GM19395 (cell line): Measurements from ENCODE around the gene EFEMP2.

Source experiments
- ATAC-seq: cut with Tn5 transposase; IDR thresholded peaks from one replicate; pipeline ENCODE4 v1.9.1; 2021; ENCODE audit warnings: mild to moderate bottlenecking, moderate library complexity; ENCODE audit not compliant: unreplicated experiment

The EFEMP2 gene

DNA sequence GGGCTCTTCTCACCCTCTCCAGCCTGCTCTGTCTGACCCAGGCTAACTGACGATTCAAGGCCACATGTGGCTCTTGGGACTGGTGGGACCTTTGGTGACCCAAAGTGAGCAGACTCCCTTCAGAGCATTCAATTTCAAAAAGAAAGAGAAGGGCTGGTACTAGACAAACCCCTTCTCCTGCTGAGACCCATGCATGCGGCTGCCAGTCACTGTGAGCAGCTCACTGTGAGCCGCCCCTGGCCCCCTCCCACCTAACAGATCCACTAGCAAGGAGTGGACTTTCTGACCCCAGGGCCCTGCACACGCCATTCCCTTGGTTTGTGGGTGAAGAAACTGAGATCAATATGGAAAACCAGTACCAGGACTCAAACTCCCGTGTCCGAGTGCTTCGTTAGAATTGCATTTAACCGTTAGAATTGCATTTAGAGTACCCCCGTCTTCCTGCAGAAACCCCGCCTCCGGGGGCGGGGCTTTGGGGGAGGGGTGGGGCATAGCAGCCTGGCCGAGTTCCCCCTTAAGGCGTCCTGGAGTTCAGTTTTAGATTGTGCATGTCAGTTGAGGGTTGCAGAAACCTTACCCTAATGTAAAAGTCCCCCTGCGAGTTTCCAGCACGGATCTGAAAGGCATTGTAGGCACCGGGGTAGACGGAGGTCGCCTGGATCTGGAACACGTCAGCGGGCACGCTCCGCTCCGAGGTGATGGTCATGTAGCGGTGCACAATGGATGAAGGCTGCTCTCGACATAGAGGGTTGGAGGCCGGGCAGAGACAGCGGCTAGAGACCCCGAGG is 5.1 kb downstream of the EFEMP2 start:
- ATAC-seq: no peak

DNA sequence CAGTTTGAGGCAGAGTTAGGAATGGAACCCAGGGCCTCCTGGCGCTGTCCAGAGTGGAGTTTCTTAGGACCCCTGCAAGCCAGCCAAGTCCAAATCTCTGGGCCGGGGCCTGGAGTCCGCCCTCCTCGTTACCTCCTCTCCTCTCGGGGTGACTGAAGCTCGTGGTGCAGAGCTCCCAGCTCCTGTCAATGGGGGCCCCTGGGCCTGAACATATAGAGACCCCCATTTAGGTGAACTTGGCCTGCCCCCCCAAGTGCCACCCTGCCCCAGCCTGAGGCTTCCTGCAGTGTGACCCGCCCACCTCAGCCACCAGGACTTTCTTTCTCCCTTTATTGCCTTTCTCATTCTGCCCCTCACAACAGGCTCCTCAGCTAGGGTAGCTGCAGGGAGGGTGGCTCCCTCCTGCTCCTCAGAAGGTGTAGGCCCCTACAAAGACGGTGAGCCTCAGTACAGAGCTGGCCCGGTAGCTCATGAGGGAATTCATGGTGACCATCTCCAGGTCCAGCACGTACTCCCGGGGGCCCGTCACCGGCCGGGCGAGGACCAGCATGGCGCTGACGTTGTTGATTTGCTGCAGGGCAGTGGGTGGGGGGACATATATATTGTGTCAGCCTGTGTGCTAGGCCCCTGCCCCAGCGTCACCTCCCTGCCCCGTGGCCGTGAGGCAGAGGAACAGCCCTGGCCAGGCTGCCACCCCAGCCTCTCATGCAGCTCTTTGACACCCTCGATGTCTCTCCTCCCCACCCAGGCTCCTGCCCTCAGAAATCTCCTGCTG is 5.9 kb downstream of the EFEMP2 start:
- no peak for ATAC-seq

DNA sequence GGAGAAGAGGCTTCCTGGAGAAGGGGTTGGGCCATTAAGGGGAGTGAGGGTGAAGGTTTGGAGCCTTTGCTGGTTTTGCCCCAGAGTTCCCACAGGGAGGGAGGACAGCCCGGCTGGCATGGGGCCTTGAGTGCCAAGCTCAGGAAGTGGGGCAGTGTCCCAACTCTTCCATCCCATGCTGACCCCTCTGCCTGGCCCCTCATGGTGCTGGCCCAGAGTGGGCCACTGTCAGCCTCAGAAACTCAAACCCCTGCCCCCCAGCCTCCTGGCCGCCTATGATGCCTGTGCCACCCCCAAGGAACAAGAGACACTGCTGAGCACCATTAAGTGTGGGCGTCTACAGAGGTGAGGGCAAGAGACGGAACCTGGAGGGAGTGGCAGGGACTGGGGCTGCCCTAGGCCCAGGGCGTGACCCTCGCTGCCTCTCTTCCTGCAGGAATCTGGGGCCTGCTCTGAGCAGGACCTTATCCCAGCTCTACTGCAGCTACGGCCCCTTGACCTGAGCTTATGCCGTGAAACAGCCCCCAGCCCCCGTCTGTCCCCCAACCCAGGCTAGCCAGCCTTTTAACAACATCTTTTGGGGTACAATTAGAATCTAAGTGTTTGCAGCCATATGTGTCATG is 6.9 kb downstream of the EFEMP2 start:
- no peak for ATAC-seq

DNA sequence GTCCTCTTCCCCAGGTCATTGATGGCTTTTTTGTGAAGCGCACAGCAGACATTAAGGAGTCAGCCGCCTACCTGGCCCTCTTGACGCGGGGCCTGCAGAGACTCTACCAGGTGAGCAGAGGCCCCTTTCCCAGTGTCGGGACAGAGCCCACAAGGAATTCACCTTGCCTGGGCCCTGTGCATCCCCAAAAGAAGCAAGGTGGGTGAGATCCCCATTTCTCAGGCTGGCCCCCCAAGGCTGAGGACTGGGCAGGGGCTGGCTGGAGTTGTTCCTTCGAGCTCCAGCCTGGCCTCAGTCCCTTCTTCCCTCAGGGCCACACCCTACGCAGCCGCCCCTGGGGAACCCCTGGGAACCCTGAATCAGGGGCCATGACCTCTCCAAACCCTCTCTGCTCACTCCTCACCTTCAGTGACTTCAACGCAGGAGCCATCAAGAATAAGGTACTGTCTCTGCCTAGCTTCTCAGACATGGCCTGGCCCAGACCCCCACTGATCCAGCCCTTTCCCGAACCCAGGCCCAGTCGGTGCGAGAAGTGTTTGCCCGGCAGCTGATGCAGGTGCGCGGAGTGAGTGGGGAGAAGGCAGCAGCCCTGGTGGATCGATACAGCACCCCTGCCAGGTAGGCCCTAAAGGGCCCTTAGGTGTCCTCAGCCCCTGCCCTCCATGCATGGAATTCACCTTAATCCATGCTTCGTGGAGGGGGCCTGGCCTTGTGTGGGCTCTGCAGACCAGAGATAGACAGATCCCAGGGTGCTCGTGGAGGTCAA is 7.7 kb downstream of the EFEMP2 start:
- ATAC-seq: no peak

DNA sequence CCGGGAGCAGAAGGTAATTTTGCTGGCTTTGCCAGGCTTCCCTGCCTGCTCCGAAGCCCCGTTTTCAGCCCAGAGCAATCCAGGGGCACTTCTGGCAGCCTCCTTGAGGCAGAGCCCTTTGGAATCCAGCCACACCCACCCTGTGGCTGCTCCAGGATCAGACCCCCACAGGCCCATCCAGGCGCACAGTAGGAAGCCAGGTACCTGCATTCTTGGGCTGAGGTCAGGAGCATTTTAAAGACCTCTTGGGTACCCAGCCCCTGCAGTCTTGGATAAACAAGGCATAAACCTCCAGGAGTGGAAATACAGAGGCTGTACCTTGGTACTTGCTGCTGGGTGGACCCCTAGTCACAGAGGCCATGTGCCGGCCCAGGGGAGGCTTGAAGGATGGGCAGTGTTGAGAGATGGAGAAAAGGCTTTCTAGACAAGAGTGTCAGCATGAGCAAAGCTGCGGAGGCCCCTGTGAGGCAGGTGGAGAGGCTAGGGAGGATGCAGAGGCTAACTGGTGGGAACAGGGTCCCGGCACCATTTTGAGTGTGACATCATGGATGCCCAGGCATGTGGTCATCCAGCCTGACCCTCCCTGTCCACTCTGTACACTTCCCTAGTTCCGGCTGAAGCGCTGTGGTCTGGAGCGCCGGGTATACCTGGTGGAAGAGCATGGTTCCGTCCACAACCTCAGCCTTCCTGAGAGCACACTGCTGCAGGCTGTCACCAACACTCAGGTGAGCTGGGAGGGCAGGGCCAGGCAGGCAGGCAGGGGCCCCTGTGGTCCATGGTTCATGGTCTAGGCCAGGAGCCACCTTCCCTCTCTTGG is 8.5 kb downstream of the EFEMP2 start:
- no peak for ATAC-seq

DNA sequence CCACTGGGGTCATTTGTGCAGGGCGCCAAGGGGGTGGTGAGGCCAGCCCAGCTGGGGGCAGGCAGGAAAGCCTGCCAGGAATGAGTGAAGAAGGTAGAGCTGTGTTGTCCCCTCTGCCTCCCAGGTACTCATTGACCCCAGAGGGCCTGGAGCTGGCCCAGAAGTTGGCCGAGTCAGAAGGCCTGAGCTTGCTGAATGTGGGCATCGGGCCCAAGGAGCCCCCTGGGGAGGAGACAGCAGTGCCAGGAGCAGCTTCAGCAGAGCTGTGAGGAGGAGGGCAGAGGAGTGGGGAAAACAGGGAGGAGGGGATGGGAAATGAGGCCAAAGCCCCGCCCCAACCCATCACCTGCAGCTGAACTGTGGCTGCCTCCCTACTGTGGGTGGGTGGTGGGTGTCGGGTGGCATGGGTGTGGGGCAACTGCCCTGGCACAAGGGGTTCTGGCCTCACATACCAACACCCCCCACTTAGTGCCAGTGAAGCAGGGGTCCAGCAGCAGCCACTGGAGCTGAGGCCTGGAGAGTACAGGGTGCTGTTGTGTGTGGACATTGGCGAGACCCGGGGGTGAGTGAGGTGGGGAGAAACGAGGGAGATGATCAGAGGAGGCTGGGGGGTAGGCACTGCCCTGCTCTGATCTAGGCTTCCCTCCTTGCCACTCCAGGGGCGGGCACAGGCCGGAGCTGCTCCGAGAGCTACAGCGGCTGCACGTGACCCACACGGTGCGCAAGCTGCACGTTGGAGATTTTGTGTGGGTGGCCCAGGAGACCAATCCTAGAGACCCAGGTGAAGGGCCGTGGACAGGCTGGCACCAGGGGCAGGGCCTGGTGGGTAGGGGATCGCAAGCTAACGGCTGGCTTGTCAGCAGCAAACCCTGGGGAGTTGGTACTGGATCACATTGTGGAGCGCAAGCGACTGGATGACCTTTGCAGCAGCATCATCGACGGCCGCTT is 9.4 kb downstream of the EFEMP2 start:
- no peak for ATAC-seq

DNA sequence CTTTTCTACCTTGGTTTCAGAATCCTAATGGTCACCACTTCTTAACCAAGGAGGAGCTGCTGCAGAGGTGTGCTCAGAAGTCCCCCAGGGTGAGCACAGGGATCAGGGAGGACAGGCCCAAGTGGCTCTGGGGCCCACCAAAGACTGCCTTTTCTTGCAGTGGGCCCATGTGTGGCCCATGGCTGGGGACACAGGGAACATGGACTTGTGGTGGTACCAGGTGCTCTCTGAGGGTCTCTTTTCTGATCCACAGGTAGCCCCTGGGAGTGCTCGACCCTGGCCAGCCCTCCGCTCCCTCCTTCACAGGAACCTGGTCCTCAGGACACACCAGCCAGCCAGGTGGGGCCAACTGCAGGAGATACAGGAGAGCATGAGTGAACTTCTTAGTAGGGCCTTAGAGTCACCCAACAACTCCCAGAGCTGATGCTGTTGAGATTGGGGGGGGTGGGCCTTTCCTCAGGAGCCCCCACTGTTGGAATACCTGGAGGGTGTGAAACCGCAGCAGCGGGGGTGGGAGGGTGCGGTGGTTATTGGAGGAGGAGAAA is 10.3 kb downstream of the EFEMP2 start:
- ATAC-seq: no peak

DNA sequence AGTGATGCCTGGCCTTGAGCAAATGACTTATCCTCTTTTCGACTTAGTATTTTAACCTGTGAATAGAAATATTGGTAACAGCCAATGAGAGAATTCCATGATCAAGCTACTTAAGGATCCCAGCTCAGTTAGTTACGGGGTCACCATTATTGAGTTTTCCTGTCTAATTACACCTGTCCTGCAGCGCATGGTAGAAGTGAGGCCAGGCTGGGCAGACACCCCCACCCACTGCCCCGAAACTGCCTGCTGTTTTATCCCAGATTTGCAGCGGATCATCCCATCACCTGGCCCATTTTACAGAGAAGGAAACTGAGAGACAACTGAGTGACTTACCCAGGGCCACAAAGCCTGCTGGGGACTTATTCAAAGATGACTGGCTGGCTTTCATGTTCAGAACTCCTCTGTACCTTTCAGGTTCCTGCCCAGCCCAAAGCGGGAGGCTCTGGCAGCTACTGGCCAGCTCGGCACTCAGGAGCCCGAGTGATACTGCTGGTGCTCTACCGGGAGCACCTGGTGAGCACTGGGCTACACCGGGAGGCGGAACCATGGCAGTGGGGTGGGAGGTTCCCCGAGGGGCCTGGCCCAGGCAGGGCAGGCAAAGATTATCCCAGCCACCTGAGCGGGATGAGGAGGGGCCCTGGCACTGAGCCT is 10.9 kb downstream of the EFEMP2 start:
- no peak for ATAC-seq

DNA sequence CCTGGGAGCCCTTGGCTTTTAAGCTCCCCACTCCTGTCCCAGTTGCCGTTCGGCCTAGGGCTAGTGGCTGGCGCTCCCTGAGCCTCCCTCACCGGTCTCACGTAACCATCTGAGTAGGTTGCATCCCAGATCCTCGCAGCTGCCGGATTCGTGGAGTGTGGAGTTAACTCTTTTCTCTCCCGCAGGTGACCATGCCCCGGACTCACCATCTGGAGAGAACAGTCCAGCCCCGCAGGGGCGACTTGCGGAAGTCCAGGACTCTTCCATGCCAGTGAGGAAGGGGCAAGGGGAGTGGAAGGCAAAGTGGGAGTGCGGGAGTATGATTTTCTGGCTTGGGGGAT is 11.5 kb downstream of the EFEMP2 start:
- ATAC-seq: no peak

DNA sequence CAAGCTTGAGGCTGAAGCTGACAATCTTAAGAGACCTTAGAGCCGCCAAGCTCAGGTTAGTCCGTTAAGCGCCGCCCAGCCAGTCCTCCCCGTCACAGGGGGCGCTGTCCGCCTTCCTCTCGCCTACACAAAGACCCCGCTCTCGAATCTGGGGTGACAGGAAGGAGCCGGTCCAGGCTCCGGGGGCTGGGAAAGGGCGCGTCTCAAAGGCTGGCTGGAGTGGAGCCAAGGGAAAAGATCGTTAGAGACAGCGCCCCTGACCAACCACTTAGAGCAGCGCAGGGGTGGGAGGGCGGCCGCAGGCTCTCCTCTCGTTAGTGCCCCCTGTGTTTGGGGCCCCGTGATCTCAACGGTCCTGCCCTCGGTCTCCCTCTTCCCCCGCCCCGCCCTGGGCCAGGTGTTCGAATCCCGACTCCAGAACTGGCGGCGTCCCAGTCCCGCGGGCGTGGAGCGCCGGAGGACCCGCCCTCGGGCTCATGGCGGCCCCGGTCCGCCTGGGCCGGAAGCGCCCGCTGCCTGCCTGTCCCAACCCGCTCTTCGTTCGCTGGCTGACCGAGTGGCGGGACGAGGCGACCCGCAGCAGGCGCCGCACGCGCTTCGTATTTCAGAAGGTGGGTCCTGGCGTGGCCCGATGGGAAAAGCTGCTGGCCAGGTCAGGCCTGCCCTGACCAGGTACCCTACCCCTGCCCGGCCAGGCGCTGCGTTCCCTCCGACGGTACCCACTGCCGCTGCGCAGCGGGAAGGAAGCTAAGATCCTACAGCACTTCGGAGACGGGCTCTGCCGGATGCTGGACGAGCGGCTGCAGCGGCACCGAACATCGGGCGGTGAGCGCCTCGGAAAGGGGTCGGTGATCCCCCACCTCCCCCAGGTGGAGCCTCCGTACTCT is 12.1 kb downstream of the EFEMP2 start, which contains the start of gene MUS81:
Gene MUS81, plus strand, starts transcription at position 156 of the 887 bp plus-strand sequence. Its CDS starts 321 bp downstream, at position 477.
- ATAC-seq: peak; percentile 34

DNA sequence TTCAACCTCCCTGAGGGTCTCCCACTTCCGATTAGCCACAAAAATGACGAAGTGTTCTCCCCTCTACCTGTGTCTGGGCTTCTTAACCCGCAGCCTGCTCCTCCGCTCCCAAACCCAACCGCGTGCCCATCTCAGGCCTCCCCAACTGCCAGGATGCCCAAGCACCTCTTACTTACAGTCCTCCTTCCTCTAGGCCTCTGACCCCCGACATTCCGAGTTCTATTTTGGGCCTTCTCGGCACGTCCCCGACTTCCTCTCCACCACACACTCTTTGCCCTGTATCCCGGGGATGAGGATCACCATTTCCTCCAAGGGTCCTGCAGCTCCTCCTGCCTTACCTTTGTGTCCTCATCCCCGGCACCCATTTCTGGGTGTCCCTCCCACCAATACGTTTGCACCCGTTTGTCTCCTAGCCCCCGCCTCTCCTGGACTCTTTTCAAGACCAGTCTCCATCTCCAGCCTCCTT is 12.8 kb downstream of the EFEMP2 start:
- ATAC-seq: no peak

DNA sequence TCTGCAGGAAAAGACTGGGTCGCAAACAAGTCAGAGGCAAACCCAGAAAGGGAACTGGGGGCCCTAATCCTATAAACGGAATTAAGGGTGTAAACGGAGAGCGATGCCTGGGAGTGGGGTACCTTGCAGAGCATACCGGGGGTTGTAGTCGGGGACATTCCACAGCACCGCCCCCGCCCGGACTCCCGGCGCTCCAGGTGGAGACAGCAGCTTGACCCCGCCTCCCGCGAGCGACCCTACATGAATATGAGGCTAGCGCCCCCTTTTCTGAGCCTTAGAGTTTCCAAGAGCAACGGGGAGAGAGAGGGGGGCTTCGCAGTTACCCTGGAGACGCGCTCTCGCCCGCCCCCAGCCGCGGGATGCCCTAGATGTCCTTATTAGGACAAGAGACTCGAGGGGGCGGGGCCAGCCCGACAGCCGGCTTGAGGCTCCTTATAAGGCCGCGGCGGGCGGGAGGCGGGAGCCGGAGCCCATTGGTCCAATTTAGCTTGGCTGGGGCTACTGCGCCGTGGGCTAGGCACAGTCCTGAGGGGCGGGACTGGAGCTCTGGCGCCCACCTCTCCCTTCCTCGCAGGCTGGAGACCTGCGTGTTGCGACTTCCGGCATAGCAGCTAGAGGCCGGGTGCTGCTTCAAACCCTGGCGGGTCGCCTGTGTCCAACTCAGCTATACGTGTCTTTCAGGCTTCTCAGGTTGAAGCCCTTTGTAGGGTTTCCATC is 13.3 kb downstream of the EFEMP2 start:
- ATAC-seq: peak; percentile 56

DNA sequence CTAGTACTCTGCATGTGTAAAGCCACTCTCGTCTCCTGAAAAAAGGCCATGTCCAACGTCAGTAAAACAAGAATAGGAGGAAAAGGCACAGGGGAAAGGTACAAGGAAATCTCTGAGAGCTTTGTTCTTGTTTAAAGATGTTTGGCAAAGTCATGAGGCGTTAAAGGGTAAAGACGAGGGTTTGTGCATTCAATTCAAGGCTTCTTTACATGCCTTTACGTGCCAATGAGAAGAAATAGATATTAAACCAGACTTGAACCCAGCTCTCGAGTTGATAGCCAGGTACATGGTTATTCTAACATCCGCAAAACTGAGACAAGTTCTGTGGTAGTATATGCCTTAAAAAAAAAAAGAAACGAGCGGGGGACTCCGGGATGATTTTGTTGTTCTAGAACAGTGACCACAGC is 13.9 kb downstream of the EFEMP2 start:
- no peak for ATAC-seq

DNA sequence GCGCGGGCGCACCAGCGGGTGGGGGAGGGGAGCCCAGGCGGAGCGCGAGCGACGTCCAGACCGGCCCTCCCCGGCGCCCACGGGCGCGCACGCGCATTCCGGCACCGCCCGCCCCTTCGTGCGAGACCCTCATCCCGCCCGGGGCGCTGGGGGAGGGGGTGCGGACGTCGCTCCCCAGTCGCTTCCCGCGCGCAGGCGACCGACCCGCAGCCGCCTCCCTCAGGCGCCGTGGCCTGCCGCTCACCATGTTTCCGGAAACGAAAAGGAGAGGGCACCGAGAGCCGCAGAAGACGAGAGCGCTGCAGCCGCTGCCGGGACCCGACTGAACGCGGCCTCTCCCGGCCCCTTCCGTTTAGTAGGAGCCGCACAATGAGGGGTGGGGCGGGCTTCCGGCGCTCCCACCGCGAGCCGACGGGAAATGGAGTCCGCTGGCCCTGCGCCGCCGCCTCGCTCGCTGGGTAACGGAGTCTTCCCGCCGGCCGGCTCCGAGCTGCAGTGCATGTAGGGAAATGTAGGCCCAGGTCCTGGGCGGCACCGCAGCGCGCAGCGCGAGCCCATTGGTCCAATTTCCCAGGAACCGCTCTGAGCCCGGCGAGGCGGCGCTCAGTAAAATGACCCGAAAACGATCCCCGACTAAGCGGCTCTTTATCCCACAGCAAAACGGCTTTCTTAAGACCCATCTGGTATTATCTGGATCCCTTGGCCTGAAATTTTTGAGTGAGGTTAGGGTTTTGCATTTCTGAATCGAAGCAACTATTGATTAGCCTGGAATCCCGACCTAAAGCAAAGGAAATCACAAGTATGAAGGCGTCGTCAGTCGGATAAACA is 14.5 kb downstream of the EFEMP2 start, which contains the start of gene CFL1:
Gene CFL1, minus strand, starts transcription at position 328 of the 828 bp plus-strand sequence. Its CDS starts 81 bp downstream, at position 247.
- peak; percentile 42 for ATAC-seq

DNA sequence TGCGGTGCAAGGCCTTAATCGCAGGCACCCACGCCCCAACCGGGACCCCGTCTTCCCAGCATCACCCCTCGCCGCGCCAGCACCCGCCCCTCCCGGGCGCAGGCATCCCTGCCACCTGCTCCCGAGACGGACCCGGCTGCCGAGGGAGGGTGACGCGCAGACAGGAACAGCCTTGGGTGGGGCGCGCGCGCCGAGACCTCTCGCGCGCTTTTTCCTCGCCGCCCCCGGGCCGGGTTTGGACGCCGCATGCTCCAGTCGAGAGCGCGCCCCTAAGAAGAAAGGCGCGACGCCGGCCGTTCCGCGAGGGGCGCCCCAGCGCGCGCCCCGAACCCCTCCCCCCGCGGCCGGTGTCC is 15.1 kb downstream of the EFEMP2 start:
- ATAC-seq: peak; percentile 1
